ENCODE measurements around the gene CCDC134.
"Not testable (repeated sequence)": the region's sequence is repeated elsewhere in the genome, so short reads cannot be mapped to it uniquely, and the experiment has no call there.

The CCDC134 gene

DNA sequence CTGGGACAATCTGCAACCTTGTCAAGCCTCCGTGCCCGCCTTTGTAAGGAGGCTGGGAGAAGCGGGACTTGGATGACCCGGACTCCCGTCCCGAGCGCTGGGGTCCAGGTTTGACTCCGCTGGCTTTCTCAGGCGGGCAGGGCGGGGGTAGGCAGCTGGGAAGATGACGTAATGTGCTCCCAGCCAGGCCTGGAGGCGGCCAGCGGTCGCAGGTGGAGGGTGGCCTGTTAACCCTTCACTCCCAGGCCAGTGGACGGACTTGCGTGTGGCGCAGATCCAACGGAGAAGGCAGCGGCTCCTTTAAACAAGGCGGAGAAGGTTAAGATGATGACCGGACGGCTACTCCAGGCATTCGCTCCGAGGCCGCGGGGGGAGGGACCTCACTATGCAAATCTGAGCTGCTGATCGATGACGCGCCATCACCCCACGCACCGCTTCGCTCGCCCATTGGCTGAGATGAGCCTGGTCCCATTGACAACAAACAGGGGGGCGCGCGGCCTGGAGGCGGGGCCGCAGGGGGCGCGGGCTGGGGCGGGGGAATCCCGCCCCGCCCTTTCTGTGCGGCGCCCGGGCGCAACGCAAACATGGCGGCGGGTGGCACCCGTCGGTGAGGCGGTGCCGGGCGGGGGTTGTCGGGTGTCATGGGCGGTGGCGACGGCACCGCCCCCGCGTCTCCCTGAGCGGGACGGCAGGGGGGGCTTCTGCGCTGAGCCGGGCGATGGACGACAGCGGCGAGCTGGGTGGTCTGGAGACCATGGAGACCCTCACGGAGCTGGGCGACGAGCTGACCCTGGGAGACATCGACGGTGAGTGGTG is 32.3 kb downstream of the CCDC134 start, which contains the start of gene SREBF2:
Gene SREBF2, plus strand, starts transcription at position 553 of the 816 bp plus-strand sequence. Its CDS starts 166 bp downstream, at position 719.
- Histone ChIP-seq H3K4me1 (ENCODE audit: insufficient read depth, low read length, severe bottlenecking) (peaks cover 44% of the 10 kb centered on the region), H3K9me2 (ENCODE audit: low read depth, low read length) (no peaks in the 10 kb centered on the region), H3K27me3 (ENCODE audit: insufficient read depth, low read length) (no peaks in the 10 kb centered on the region), H2AFZ (ENCODE audit: low read length) (no peak within 1 kb of the TSS), H3K4me2 (ENCODE audit: low read length) (peak within 1 kb of the TSS; percentile 94), H3K4me3 (ENCODE audit: low read depth, low read length, poor library complexity, severe bottlenecking) (peak within 1 kb of the TSS; percentile 97), H3F3A (ENCODE audit: insufficient read depth, low read length) (no peaks in the 10 kb centered on the region), H3K9ac (ENCODE audit: low read length) (peak within 1 kb of the TSS; percentile 99), H4K20me1 (ENCODE audit: insufficient read depth, low read length) (no peaks in the 10 kb centered on the region), H3K79me2 (ENCODE audit: insufficient read depth, low read length) (peaks cover 44% of the 10 kb centered on the region), H3K9me3 (ENCODE audit: low read length) (peaks cover 6% of the 10 kb centered on the region; the same call in 1 of the 2 replicates), H3K27ac (ENCODE audit: low read depth, low read length, poor library complexity, severe bottlenecking) (peak within 1 kb of the TSS; percentile 95), H3K36me3 (ENCODE audit: insufficient read depth, low read length) (peaks cover 53% of the 10 kb centered on the region)
- no peak for TF ChIP-seq EZH2 (IDR thresholded peaks at IDR 0.05; ENCODE audit: borderline replicate concordance, low read length)
- TF ChIP-seq, protein P1, sequence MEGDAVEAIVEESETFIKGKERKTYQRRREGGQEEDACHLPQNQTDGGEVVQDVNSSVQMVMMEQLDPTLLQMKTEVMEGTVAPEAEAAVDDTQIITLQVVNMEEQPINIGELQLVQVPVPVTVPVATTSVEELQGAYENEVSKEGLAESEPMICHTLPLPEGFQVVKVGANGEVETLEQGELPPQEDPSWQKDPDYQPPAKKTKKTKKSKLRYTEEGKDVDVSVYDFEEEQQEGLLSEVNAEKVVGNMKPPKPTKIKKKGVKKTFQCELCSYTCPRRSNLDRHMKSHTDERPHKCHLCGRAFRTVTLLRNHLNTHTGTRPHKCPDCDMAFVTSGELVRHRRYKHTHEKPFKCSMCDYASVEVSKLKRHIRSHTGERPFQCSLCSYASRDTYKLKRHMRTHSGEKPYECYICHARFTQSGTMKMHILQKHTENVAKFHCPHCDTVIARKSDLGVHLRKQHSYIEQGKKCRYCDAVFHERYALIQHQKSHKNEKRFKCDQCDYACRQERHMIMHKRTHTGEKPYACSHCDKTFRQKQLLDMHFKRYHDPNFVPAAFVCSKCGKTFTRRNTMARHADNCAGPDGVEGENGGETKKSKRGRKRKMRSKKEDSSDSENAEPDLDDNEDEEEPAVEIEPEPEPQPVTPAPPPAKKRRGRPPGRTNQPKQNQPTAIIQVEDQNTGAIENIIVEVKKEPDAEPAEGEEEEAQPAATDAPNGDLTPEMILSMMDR (IDR thresholded peaks at IDR 0.05; ENCODE audit: low read length) = no peak

DNA sequence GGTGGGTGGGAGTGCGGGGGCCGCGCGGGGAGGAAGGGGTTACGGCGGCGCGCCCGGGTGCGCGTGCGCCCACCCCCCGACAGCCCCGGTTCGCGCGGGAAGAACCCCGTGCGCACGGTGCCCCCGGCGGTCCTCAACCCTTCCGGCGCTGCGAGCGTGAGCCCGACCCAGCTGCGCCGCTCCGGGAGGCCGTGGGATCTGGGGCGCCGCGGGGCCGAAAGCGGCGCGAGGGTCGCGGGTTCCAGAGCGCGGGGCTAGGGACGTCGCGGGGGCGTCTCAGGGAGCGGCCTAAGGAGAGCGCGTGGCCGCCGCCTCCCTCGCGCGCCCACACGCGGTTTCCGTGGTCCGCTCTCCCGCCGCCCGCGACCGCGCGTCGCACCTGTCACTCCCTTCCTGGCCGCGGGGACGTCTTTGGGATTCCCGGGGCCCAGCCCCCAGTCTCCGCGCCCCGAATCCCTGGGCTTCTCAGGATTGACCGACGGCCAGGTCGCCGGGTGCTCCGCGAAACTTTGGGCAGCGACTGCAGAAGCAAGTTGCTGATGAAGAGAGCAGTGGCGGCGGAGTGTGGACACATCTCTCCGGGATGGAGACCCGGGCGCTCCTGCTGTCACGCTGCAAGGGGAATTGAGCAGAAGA is 33.0 kb downstream of the CCDC134 start:
- Histone ChIP-seq H3K9me3 (ENCODE audit: low read length) (peaks cover 6% of the 10 kb centered on the region; the same call in 1 of the 2 replicates), H3K4me3 (ENCODE audit: low read depth, low read length, poor library complexity, severe bottlenecking) (peak overlapping the region; percentile 97), H3K9me2 (ENCODE audit: low read depth, low read length) (no peaks in the 10 kb centered on the region), H3K27me3 (ENCODE audit: insufficient read depth, low read length) (no peaks in the 10 kb centered on the region), H3K27ac (ENCODE audit: low read depth, low read length, poor library complexity, severe bottlenecking) (peak overlapping the region; percentile 95), H3K79me2 (ENCODE audit: insufficient read depth, low read length) (peaks cover 51% of the 10 kb centered on the region), H4K20me1 (ENCODE audit: insufficient read depth, low read length) (no peaks in the 10 kb centered on the region), H3K4me2 (ENCODE audit: low read length) (peak overlapping the region; percentile 94), H3K36me3 (ENCODE audit: insufficient read depth, low read length) (peaks cover 60% of the 10 kb centered on the region), H3K4me1 (ENCODE audit: insufficient read depth, low read length, severe bottlenecking) (peaks cover 51% of the 10 kb centered on the region), H2AFZ (ENCODE audit: low read length) (no peak overlapping the region), H3K9ac (ENCODE audit: low read length) (peak overlapping the region; percentile 99), H3F3A (ENCODE audit: insufficient read depth, low read length) (no peaks in the 10 kb centered on the region)
- TF ChIP-seq, protein P1 (IDR thresholded peaks at IDR 0.05; ENCODE audit: low read length) = no peak
- TF ChIP-seq EZH2 (IDR thresholded peaks at IDR 0.05; ENCODE audit: borderline replicate concordance, low read length) = no peak

DNA sequence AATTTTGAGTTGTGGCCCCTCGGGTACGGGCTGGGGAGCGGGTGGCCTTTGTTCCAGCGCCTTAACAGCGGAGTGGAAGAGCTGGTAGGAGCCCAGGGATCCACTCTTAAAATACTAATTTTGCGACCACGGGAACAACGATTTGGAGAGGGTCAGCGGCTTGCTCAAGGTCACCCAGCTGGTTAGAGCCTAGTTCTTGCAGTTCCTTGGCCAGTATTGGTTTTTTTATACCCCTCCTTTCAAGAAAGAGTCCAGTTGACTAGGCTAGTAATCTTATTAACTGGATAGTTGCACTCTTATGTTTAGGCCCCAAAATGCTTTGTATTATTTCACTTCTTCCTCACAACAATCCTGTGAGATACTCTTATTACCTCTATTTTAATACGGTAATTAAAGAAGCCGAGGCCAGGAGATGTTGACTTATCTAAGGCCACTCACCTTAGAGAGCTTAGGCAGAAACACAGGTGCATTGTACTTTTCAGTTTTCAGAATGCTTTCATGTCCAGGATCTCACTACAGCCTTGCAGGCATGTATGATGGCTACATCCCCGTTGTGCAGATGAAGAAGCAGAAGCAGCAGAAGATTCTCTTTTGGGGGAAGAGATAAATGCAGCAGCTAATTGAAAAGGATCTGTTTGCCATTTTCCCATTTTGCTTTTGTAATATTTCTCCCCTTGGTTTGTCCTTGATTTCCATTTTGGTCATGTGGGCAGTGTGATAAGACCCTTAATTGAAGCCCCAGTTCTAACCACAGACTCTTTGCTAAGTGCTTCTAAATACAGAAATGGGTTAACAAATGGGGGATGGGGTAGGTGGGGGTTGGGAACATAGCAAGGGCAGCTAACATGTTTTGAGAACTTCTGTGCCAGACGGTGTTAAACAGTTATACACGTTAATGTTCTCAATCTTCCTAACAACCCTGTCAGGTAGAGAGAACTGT is 33.8 kb downstream of the CCDC134 start:
- TF ChIP-seq, protein P1 (IDR thresholded peaks at IDR 0.05; ENCODE audit: low read length) = no peak
- TF ChIP-seq EZH2 (IDR thresholded peaks at IDR 0.05; ENCODE audit: borderline replicate concordance, low read length) = no peak
- Histone ChIP-seq H3K27me3 (ENCODE audit: insufficient read depth, low read length) (no peaks in the 10 kb centered on the region), H3K9me2 (ENCODE audit: low read depth, low read length) (no peaks in the 10 kb centered on the region), H4K20me1 (ENCODE audit: insufficient read depth, low read length) (no peaks in the 10 kb centered on the region), H3K9ac (ENCODE audit: low read length) (peak overlapping the region; percentile 99), H3F3A (ENCODE audit: insufficient read depth, low read length) (no peaks in the 10 kb centered on the region), H3K9me3 (ENCODE audit: low read length) (peaks cover 6% of the 10 kb centered on the region; the same call in 1 of the 2 replicates), H3K4me3 (ENCODE audit: low read depth, low read length, poor library complexity, severe bottlenecking) (peak overlapping the region; percentile 97), H3K4me2 (ENCODE audit: low read length) (peak overlapping the region; percentile 94), H3K36me3 (ENCODE audit: insufficient read depth, low read length) (peaks cover 68% of the 10 kb centered on the region), H3K27ac (ENCODE audit: low read depth, low read length, poor library complexity, severe bottlenecking) (peak overlapping the region; percentile 95), H2AFZ (ENCODE audit: low read length) (no peak overlapping the region), H3K79me2 (ENCODE audit: insufficient read depth, low read length) (peaks cover 59% of the 10 kb centered on the region), H3K4me1 (ENCODE audit: insufficient read depth, low read length, severe bottlenecking) (peaks cover 59% of the 10 kb centered on the region)

DNA sequence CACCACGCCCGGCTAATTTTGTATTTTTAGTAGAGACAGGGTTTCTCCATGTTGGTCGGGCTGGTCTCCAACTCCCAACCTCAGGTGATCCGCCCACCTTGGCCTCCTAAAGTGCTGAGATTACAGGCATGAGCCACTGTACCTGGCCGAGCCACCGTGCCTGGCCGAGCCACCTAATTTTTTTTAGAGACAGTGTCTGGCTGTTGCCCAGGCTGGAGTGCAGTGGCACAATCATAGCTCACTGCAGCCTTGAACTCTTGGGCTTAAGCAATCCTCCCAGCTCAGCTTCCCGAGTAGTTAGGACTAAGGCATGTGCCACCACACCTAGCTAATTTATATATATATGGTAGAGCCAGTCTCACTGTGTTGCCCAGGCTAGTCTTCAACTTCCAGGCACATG is 35.0 kb downstream of the CCDC134 start:
- peaks cover 74% of the 10 kb centered on the region for H3K36me3 ChIP-seq (ENCODE audit: insufficient read depth, low read length)
- H4K20me1 ChIP-seq (ENCODE audit: insufficient read depth, low read length); H2AFZ ChIP-seq (ENCODE audit: low read length); H3F3A ChIP-seq (ENCODE audit: insufficient read depth, low read length); H3K9me3 ChIP-seq (ENCODE audit: low read length); H3K27me3 ChIP-seq (ENCODE audit: insufficient read depth, low read length); H3K9me2 ChIP-seq (ENCODE audit: low read depth, low read length): not testable (repeated sequence)
- peaks cover 71% of the 10 kb centered on the region for H3K4me1 ChIP-seq (ENCODE audit: insufficient read depth, low read length, severe bottlenecking)
- H3K4me3 ChIP-seq (ENCODE audit: low read depth, low read length, poor library complexity, severe bottlenecking) = peak overlapping the region; percentile 16
- peaks cover 71% of the 10 kb centered on the region for H3K79me2 ChIP-seq (ENCODE audit: insufficient read depth, low read length)
- peak overlapping the region; percentile 59 for H3K27ac ChIP-seq (ENCODE audit: low read depth, low read length, poor library complexity, severe bottlenecking)
- peak overlapping the region; percentile 52 for H3K4me2 ChIP-seq (ENCODE audit: low read length)
- H3K9ac ChIP-seq (ENCODE audit: low read length) = peak overlapping the region; percentile 23; the same call in 1 of the 2 replicates
